COLO668 (cell line): Measurements from ENCODE around the gene ARHGEF7.

ENCODE experiments used
- DNase-seq: peaks from one replicate; lab custom pipeline; 2025; ENCODE audit not compliant: unreplicated experiment; lab: John Stamatoyannopoulos, UW

The ARHGEF7 gene

GRCh38 chr13:111216166-111216960 is 101.3 kb downstream of the ARHGEF7 start:
- peak; percentile 57 for DNase-seq

DNA sequence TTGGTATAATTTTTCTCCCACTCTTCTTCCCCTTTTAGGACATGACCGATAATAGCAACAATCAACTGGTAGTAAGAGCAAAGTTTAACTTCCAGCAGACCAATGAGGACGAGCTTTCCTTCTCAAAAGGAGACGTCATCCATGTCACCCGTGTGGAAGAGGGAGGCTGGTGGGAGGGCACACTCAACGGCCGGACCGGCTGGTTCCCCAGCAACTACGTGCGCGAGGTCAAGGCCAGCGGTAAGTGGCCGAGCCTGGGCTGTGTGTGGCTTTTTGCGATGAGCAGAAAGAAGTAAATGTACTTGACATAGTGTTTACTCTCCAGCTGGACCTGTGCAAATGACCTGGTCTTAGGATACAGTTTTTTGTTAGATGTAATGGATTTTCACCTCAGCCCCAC is 102.5 kb downstream of the ARHGEF7 start:
- no peak for DNase-seq

DNA sequence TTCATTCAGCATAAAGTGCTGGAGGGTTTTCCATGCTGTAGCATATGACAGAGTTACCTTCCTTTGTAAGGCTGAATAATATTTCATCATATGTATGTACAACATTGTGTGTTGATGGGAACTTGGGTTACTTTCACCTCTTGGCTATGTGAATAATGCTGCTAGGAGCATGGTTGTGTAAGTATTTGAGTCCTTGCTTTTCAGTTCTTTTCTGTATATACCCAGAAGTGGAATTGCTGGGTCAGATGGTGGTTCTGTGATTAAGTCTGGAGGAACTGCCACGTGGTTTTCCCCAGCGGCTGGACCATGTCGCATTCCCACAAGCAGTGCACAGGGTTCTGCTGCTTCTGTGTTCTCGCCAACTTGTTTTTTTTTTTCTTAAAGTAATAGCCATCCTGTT is 104.2 kb downstream of the ARHGEF7 start:
- no peak for DNase-seq

GRCh38 chr13:111219950-111220349 is 104.8 kb downstream of the ARHGEF7 start:
- no peak for DNase-seq

DNA sequence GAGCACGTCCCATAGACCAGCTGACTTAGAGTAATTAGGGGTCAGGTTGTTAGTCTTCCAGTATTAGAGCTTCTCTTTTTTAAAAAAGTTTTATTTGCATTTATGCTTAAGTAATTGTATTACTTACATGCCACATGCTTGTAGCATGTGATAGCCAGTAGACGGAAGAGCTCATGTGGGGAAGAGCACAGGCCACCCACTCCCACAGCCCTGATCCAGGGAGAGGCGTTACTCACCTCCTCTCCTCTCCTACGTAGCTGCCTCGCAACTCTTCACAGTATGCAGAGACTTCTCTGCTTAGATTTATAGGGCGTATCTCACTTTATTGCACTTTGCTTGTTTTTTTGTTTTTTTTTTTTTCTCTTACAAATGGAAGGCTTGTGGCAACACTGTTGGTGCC is 110.1 kb downstream of the ARHGEF7 start:
- no peak for DNase-seq

DNA sequence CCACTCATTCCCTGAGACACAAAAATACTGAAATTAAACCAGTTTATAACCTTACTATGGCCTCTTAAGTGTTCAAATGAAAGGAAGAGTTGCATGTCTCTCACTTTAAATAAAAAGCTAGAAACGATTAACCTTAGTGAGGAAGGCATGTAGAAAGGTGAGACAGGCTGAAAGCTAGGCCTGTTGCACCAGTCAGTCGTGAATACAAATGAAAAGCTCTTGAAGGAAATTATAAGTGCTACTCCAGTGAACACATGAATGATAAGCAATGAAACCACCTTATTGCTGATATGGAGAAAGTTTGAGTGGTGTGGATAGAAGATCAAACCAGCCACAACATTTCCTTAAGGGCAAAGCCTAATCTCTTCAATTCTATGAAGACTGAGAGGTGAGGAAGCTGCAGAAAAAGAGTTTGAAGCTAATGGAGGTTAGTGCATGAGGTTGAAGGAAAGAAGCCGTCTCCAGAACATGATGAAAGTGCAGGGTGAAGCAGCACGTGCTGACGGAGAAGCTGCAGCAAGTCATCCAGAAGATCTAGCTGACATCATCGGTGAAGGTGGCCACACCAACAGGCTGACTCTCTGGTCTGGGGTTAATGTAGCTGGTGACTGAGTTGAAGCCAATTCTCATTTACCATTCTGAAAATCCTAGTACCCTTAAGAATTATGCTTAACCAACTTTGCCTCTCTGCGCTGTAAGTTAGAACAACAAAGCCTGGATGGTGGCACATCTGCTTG is 110.9 kb downstream of the ARHGEF7 start:
- no peak for DNase-seq

GRCh38 chr13:111227405-111227804 is 112.3 kb downstream of the ARHGEF7 start:
- DNase-seq, result no peak

GRCh38 chr13:111228262-111229144 is 113.4 kb downstream of the ARHGEF7 start:
- DNase-seq, result no peak

- no peak for DNase-seq
Measured at GRCh38 chr13:111230385-111230930, 115.3 kb downstream of the ARHGEF7 start.

DNA sequence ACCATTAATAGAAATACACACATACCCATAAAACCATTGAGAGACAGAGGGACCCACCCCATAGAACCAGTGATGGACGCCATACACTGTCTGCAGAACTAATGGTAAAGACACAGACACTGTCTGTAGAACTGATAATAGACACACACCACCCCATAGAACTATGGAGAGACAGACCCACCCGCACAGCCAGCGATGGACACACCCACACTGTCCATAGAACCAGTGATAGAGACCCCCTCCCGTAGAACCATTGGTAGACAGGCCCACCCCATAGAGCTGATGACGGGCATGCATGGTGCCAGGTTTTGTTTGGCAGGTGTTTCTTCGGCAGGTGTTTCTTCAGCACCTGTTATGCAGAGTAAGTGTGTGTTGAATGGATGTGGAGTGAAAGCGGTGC is 117.1 kb downstream of the ARHGEF7 start:
- DNase-seq, result peak; percentile 79

DNA sequence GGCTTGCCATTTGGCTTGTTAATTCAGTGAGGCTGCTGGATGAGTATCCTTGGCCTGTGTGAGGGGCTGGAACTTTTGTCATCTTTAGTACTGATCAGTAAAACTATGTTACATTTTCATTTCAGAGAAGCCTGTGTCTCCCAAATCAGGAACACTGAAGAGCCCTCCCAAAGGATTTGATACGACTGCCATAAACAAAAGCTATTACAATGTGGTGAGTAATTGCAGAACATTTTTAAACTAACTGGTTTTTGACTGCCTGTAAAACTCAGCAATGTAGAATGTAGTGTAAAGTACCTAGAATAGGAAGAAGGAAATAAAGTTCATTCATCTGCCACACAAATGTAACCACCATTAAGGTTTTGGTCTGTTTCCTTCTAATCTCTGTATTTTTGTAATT is 118.0 kb downstream of the ARHGEF7 start:
- no peak for DNase-seq

DNA sequence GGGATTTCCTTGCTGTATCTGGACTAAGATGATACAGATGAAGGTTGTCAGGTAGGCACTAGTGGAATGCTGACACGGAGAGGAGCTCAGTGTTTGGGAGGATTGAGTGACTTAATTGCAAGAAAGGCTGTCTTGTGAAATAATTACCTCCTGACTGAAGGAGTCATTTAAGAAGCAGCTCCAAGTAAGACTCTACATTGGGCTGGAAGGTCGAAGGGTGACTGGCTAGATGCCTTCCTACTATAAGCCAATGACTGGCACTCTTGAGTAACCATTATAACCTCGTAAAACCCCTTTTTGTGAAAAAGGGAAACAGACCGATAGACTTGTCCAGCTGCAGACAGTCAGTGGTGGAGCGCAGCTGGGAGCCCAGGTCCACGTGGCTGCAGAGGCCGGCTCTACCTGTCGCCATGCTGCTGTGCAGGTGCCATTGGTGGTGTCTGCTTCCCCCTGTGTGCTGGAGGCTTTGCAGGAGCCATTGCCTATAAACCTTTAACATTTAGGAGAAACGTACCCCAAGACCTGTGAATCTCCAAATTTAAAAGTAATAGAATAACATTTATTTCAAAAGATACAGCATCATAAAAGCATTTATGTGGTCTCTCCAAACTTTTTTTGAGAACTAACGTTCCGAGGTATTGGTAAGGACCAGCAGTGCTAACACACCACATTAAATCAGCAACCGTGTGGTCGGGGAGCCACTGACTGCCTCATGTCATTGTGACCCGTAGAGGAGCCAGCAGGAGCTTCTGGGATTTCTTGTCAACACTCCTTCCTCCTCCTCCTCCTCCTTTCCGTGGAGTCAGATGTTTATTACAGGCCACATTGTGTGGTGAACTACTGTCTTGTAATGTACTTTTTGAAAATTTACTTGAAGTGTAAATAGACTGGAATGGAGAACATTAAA is 124.9 kb downstream of the ARHGEF7 start:
- no peak for DNase-seq

DNA sequence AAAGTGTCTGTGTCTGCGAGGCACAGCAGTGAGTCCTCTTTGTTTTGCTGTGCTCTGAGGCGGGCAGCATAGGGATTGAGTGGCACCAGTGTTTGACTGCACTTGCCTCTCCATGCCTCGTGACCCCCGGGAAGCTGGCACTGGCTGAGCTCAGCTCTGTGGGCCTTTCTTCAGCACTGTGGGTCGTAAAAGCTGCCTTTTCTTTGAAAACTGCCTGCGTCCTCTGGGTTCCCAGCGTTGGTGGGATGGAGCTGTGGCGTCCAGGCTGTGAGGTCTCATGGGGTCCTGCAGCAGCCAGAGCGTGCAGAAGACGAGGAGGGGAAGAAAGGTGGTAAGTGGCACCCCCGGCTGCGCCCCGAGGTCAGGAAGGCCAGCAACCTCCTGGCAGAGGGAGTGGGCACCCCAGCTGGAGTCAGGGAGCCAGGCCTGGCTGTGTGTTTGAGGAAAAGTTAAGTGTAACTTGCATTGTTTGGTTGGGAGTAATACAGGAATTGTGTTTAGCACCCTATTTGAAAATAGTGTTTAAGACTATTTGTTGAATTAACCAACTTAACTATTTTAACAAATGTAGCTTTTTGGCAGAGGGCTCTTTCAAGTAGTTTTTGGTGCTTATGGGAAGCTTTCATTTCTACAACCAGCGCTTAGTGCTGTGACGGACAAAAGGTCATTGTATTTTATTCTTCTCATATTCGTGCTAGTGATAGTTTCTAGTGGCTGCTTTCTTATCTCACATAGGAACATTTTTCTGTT is 126.1 kb downstream of the ARHGEF7 start:
- DNase-seq, result no peak

DNA sequence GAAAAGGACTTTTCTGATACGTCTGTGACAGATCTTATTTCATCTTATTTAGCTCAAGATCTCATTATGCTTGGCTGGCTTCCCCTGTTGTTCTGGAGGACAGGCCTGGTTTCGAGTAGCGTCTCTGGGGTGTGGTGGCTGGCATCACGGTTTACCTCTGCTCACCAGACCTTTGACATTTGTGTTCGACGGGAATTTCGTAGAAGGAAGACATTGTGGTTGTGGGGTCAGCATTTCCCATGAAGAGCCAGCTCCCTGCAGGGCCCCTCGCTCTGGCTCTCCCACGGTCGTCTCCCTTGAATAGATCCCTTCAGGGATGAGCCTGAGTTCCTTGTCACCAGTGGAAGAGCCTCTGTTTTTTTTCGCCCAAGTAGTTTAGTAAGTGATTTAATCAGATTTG is 126.8 kb downstream of the ARHGEF7 start:
- no peak for DNase-seq

GRCh38 chr13:111242585-111242984 is 127.5 kb downstream of the ARHGEF7 start:
- no peak for DNase-seq

DNA sequence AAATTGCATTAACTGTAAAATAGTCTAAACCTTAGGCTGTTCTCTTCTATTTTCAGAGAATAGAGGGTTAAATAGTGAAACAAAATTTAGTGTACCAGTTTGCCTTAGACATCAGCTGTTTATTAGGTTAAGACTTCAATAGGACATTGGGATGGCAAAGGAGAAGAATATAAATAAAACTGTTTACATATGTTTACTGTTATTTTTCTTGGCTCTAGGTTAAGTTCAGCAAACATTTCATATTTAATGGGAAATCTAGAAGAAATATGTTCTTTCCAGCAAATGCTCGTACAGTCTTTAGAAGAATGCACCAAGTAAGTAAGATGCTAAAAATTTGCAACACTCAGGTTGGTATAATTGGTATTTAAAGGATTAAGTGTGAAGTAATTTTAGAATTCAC is 128.9 kb downstream of the ARHGEF7 start:
- no peak for DNase-seq

GRCh38 chr13:111245576-111246384 is 130.7 kb downstream of the ARHGEF7 start:
- no peak for DNase-seq

GRCh38 chr13:111247552-111247951 is 132.4 kb downstream of the ARHGEF7 start:
- peak; percentile 61 for DNase-seq

DNA sequence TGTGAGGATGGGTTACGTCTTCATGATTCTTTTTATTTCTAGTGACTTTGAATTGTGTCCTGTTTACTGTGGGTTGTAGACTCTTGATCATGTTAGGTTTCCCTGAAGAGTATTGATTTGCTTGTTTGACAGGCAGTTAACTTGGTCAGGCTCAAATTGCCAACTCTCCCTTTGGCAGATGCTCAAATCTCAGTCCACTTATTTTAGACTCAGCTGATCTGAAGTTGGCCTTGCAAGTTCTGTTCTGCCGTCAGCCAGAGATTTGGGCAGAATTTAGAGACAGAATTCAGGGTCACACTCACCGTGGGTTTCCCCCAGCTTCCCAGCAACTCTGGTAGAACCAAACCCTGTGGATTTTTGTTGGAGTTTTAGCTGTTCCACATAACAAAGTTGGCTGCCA is 133.7 kb downstream of the ARHGEF7 start:
- DNase-seq, result no peak
